Fibroblast of villous mesenchyme (primary cell): ENCODE data around the gene CCNT2. TPM values are rescaled to one million over a fixed set of nuclear protein-coding genes. Genes with fewer than 3 reads are reported as not detected.
"Not testable (repeated sequence)": the region's sequence is repeated elsewhere in the genome, so short reads cannot be mapped to it uniquely, and the experiment has no call there.

ENCODE experiments used
- DNase-seq: peaks from one replicate; pipeline ENCODE4 v3.0.0-alpha.2; 2010; ENCODE audit warnings: low read depth
- H3K4me3 ChIP-seq: 2 replicates; pipeline ENCODE4 v1.5.1; 2011; ENCODE audit warnings: low read depth, mild to moderate bottlenecking, low read length
- total RNA-seq: library from RNA; depleted of rRNA; stranded (reverse); fragments of >200 nt; gene quantifications from 2 replicates; pipeline ENCODE4 v1.2.3, GENCODE V29; 2012
- TF ChIP-seq, protein P1 (sequence below): IDR thresholded peaks from 2 replicates; pipeline ENCODE4 v1.5.1; 2012; ENCODE audit warnings: low read depth, mild to moderate bottlenecking, low read length; ENCODE audit not compliant: insufficient read depth

Gene CCNT2
- total RNA-seq, 1 donor, result 28.9 TPM

DNA sequence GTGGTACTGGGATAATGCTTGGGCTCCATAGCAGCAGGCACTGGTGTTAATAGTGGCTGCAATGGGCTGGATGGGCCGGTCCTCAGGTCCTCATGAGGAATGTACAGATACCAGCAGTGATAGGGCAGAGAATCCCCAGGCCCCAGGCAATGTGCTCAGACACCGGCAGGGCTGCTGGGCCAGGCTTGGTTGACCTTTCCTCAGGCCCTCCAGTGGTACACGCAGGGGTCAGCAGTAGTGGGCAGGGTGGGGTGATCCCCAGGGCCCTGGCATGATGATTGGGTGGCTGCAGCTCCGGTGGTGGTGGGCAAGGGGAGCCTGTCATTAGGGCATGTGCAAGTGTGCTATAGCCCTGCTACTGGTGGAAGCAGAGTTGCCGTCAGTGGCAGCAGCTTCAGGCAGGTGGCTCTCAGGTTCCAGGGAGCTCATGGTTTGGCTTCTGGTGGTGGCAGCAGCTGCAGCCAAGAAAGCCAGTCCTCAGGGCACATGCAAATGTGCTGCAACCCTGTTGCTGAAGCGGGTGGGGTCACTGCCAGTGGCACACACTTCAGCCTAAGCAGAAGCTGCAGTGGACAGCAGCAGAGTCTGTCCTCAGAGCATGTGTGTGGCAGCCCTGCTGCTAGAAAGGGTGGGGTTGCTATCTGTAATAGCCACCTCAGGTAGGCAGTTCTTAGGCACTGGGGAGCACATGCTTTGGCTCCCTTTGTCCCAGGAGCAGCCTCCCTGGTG is 56.8 kb downstream of the CCNT2 start:
- no peak overlapping the region for H3K4me3 ChIP-seq
- DNase-seq, result no peak
- TF ChIP-seq, protein P1, sequence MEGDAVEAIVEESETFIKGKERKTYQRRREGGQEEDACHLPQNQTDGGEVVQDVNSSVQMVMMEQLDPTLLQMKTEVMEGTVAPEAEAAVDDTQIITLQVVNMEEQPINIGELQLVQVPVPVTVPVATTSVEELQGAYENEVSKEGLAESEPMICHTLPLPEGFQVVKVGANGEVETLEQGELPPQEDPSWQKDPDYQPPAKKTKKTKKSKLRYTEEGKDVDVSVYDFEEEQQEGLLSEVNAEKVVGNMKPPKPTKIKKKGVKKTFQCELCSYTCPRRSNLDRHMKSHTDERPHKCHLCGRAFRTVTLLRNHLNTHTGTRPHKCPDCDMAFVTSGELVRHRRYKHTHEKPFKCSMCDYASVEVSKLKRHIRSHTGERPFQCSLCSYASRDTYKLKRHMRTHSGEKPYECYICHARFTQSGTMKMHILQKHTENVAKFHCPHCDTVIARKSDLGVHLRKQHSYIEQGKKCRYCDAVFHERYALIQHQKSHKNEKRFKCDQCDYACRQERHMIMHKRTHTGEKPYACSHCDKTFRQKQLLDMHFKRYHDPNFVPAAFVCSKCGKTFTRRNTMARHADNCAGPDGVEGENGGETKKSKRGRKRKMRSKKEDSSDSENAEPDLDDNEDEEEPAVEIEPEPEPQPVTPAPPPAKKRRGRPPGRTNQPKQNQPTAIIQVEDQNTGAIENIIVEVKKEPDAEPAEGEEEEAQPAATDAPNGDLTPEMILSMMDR, result no peak

DNA sequence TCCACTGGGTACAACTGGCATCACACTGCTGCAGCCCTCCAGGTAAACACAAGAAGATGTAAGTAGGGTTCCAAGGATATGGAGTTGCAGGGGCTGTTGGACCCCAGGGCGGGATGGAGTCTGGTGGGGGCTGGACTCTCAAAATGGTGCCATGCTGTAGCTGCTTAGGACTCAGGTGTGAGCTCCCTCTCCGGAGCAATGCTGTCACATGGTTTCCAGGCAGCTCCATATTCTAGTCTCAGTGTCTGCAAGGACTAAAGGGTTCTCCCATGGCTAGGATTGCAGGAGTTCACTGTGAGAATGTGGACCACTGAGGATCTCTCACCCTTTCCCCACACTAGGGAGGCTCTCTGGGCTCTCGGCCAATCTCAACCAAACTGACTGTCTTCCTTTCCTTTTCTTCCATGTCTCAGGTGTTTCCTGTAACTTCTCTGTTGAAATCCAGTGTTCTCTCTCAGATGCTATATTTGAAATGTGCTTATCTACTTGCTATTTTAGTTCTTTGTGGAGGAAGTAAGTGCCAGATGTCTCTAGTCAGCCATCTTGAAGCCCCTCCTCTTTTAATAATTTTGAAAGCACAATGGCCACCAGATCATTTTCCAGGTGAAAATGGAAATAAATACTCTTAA is 57.6 kb downstream of the CCNT2 start:
- no peak overlapping the region for H3K4me3 ChIP-seq
- TF ChIP-seq, protein P1, result no peak
- DNase-seq, result no peak

DNA sequence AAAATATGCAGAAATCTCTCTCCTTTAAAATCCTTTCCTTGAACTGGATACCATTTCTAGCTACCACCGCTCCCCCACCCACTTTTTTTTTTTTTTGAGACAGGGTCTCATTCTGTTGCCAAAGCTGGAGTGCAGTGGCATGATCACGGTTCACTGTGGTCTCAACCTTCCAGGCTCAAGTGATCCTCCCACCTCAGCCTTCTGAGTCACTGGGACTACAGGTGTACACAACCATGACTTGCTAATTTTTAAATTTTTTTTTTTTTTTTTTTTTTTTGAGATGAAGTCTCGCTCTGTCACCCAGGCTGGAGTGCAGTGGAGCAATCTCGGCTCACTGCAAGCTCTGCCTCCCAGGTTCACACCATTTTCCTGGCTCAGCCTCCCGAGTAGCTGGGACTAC is 58.5 kb downstream of the CCNT2 start:
- H3K4me3 ChIP-seq, DNase-seq: not testable (repeated sequence)

DNA sequence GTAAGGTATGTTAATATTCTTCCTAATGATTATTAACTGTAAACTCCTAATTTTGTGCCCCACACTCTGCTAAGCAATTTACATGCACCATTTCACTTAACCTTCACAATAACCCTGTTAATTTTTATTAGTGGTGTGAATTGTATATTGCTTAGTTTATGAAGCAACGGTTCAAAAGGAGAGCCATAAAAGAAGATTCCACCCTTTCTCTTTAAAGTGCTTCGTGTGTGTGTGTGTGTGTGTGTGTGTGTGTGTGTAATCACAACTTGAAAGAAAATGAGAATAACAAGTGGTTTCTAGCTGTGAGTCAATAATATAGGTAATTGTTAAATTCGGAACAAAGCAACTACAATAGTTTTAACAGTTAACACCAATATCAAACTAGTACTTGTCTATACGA is 60.6 kb downstream of the CCNT2 start:
- H3K4me3 ChIP-seq, result no peak overlapping the region
- no peak for DNase-seq
- TF ChIP-seq, protein P1, result no peak

DNA sequence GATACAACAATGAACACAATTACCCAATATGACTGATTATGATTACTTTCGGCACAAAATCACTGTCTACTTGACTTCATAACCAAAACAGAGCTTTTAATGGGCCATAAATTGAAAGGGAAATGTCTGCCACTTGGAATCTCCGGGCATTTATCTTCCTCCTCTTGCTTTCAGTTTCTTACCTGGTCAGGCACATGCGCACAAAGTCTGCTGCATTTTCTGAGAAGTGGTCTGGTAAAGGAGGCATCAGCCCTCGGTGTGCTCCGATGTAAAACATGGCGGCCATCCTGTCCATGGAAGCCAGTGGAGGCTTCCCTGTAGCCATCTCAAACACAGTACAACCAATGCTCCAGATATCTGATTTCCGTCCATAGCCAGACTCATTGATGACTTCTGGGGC is 62.0 kb downstream of the CCNT2 start:
- DNase-seq, result no peak
- TF ChIP-seq, protein P1, result no peak
- H3K4me3 ChIP-seq, result no peak overlapping the region

DNA sequence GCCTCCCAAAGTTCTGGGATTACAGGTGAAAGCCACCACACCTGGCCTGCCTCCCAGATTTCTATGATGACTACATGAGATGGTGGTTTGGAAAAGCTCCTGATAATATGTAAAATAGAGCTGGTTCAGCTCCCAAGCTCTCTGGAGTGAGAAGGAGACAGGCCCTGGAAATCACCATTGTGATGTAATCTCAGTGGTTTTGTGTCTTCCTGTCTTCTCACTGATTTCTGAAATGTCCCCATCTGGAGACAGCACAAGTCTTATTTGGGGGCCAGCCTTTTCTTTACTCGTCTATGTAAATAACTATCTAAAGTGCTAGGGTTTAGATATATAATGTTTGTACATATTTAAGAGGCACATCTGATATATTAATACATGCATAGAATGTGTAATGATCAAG is 64.0 kb downstream of the CCNT2 start:
- H3K4me3 ChIP-seq, result no peak overlapping the region
- DNase-seq, result no peak
- TF ChIP-seq, protein P1, result no peak

DNA sequence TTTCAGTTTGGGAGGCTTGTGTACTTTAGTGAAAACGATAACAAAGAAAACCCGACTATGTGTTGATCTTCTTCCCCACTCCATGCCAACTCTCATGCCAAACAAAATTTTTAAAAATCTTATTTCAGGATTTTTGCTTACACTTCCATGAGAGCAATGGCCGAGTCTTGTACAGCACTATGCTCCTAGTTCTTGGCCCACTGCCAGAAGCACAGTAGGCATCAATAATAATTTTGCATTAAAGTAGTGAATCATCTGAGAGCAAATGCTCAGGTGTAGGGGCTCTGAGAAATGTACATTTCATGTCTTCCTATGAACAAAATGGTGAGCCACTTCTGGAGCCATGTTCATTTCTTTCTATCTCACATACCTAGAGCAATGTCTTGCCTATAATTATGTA is 66.4 kb downstream of the CCNT2 start:
- no peak overlapping the region for H3K4me3 ChIP-seq
- TF ChIP-seq, protein P1, result no peak
- no peak for DNase-seq
